ENCODE results near the gene SDR39U1.
A peak's percentile ranks its signal among the peaks of the same experiment; 100 is the strongest.

The SDR39U1 gene

DNA sequence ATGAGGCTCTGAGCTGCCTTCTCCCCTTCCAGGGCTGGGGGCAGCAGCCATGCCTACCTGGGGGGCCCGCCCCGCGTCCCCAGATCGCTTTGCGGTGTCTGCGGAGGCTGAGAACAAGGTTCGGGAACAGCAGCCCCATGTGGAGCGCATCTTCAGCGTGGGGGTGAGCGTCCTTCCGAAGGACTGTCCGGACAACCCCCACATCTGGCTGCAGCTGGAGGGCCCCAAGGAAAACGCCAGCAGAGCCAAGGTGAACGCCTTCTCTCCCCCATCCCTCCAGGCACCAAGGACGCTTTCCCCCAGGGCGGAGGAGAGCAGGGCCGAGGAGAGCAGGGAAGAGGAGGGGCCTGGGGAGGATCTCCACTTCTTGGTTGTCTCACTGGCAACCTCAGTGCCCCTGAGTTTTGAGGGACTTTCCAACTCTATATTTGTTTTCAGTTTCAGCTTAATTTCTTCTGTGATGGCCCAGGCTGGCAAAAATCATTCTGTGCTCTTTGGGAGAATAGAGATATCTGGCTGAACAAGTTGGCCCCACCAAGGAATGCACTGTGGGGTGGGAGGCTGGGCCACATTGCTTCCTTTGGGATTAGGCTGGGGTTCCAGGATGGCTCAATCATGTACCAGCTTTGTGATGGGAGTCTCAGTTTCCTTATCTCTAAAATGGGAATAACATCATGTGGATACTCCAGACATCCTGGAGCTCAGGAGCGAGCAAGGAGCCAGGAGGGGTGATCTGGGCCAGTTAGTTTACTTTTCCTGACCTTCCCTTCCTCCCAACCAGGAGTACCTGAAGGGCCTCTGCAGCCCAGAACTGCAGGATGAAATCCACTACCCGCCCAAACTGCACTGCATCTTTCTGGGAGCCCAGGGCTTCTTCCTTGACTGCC, 11.7 kb downstream of the SDR39U1 start:
- TF ChIP-seq, protein P1, sequence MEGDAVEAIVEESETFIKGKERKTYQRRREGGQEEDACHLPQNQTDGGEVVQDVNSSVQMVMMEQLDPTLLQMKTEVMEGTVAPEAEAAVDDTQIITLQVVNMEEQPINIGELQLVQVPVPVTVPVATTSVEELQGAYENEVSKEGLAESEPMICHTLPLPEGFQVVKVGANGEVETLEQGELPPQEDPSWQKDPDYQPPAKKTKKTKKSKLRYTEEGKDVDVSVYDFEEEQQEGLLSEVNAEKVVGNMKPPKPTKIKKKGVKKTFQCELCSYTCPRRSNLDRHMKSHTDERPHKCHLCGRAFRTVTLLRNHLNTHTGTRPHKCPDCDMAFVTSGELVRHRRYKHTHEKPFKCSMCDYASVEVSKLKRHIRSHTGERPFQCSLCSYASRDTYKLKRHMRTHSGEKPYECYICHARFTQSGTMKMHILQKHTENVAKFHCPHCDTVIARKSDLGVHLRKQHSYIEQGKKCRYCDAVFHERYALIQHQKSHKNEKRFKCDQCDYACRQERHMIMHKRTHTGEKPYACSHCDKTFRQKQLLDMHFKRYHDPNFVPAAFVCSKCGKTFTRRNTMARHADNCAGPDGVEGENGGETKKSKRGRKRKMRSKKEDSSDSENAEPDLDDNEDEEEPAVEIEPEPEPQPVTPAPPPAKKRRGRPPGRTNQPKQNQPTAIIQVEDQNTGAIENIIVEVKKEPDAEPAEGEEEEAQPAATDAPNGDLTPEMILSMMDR (conservative IDR thresholded peaks at IDR 0.05; ENCODE audit: low read depth, low read length): no peak
- no peak for DNase-seq (ENCODE audit: low read depth)
- H3K4me3 ChIP-seq (ENCODE audit: low read length): peak overlapping the region; percentile 80

DNA sequence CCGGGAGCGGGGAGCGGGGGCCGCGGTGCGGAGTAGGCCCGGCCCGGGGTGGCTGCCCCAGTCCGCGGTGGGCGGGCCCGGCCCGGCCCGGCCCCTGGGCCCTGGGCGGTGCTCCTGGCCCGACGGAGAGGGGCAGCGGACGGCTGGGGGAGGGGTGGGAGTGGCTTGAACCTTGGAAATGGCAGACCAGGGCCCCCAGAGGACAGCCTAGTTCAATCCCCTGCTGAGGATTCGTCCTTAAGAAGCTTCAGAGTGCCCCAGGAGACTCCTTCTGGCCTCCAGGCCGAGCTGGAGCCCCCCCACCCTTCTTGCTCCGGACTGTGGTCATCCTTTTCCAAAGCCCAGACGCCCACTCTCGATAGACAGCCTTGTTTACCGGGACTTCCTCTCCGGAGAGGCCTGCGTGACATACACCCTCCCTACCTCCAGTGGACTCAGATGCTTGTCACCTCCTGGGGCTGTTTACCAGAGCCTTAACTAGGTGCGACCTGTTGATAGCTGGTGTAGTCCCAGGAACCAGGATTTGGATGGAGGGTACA, 12.4 kb downstream of the SDR39U1 start:
- TF ChIP-seq, protein P1 (conservative IDR thresholded peaks at IDR 0.05; ENCODE audit: low read depth, low read length): no peak
- no peak for DNase-seq (ENCODE audit: low read depth)
- H3K4me3 ChIP-seq (ENCODE audit: low read length): peak overlapping the region; percentile 80

DNA sequence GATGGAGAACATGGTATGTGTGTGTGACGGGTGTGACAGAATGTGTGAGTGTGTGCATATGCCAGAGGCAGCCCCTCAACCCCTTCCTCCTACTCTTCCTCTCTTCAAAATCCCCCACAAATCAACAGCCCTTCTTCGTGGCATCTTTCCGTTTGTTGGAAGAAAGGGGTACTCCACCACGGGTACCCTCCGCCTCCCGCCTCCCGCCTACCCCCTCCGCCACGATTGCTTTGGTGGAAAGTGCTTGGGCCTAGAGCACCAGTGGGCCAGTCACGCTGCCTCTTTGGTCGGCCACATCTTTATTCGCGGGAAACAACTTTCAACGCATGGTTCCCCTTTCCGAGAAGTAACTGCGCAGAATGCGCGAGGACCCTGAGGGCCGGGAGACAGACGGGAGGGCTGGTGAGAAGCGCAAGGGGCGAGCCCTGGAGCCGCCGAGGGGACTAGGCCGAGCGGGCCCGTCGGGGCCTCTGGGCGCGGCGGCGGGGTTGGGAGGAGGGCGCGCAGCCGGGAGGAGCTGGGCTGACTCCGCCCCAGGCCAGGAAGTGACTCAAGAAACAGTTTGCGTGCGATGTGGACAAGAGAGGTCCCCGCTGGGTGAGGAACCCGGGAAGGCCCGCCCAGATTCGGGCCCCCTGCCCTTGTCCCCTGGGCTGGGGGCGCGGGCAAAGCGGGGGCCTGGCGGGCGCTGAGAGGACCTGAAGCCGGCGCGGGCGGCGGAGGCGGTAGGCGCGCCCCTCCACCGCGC, 13.0 kb downstream of the SDR39U1 start, which contains the start of the genes CBLN3 and KHNYN:
CBLN3 (minus strand) TSS at position 274 of the 748 bp plus-strand sequence. CDS start 614 bp downstream, outside the sequence.
KHNYN (plus strand) TSS at position 560 of the 748 bp plus-strand sequence. CDS start 777 bp downstream, outside the sequence.
- H3K4me3 ChIP-seq (ENCODE audit: low read length): peak within 1 kb of the TSS; percentile 80
- peak; percentile 62 for DNase-seq (ENCODE audit: low read depth)

DNA sequence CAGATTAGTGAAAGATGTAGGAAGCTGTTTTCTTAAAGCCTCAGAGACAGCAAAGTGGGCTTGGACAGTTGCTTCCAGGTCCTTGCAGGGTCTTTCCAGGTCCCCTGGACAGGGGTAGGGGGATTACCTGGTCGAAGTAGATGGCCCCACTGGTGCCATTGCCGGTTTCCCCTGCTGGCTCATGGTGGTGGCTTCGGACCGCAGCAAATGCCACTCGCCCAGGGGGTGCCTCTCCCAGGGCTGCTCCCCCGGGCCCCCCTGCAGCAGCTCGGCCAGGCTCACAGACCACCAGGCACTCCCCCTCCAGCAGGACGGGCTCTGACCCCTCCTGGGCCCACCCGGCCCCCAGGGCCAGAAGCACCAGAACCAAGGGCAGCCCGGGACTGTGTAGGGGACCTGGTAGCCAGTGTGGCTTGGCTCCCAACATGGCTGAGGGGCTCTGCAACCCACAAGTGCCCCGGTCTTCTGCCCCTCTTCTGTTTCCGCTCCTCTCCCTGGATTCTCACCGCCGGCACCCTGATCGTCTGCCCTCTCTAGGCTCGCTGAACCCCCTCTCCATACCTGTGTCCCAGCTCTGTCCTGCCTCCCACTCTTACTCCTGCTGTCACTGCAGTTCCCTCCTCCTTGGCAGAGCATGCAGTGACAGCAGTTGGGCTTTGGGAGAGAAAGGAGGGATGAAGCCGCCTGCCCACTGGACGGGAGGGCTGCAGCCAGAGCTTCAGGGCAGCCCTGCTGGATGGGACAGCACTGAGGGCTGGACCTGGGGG, 13.8 kb downstream of the SDR39U1 start:
- no peak for DNase-seq (ENCODE audit: low read depth)
- TF ChIP-seq, protein P1 (conservative IDR thresholded peaks at IDR 0.05; ENCODE audit: low read depth, low read length): no peak
- no peak overlapping the region for H3K4me3 ChIP-seq (ENCODE audit: low read length)

More for the DNA sequence above, 13.0 kb downstream of the SDR39U1 start, which contains the start of the genes CBLN3 and KHNYN:
- TF ChIP-seq, protein P1 (conservative IDR thresholded peaks at IDR 0.05; ENCODE audit: low read depth, low read length): no peak

DNA sequence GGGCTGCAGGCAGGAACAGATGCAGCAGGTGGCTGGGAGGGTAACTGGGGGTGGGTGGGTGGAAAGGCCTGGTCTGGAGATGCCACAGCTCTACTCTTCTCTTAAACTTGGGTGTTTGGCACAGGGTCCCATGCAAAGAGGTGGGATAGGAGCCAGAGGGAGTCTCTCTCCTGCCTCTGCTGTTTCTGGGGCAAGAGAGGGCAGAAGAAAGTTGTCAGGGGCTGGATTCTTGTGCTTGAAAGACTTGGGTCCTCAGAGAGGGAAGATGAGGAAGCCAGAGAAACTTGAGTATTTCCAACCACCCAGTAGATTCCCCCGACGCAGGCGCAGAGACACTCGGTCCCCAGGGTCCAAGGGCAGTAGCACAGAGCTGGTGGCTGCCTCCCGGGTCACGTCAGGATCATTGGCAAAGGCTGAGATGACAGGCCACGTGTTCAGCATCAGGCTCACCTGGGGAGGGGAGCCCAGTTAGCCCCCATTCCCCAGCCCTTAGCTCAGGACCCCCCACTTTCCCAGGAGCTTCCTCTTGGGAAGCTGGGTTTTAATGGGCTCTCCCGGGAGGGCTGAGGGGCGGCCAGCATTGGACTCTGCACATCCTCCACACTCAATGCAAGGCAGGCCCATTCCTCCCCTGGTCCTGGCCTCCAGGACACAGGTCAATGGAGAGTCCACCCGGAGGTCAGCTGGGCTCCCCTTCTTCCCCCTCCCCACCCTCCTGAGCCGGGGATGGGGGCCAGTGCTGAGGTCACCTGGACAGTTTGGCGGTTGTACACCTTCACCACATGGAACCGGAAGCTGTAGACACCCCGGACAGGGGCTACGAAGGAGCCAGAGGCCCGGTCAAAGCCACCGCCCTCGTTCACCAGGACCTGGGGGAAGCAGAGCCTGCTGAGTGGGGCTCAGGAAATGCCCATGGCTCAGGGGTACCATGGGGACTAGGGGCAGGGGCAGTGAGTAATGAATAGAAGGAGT, 14.8 kb downstream of the SDR39U1 start:
- no peak overlapping the region for H3K4me3 ChIP-seq (ENCODE audit: low read length)
- no peak for DNase-seq (ENCODE audit: low read depth)
- TF ChIP-seq, protein P1 (conservative IDR thresholded peaks at IDR 0.05; ENCODE audit: low read depth, low read length): no peak

Data from retinal pigment epithelial cell (primary cell).